Keratinocyte (primary cell): ENCODE results near the gene C2orf72. TPM values are rescaled to one million over a fixed set of nuclear protein-coding genes. Genes with fewer than 3 reads are reported as not detected.

ENCODE experiments used
- DNase-seq: peaks from one replicate; pipeline ENCODE4 v3.0.0-alpha.2; 2011; ENCODE audit warnings: low read depth, missing footprints, low spot score
- FAIRE-seq: peaks from 2 replicates; lab custom pipeline; 2011; peaks lifted over from hg19 to GRCh38; lab: Jason Lieb, UNC
- H2AFZ ChIP-seq: 2 replicates; pipeline ENCODE4 v1.6.0; 2012; ENCODE audit warnings: low read length, control low read depth, inconsistent platforms; ENCODE audit not compliant: control insufficient read depth
- H3K27ac ChIP-seq: 2 replicates; pipeline ENCODE4 v1.5.1; 2011; ENCODE audit warnings: low read length; ENCODE audit not compliant: control insufficient read depth, insufficient read depth
- H3K27me3 ChIP-seq: 3 replicates; pipeline ENCODE4 v1.6.0; 2011; ENCODE audit warnings: low read length; ENCODE audit not compliant: control insufficient read depth, insufficient read depth; ENCODE audit errors: extremely low read depth
- H3K36me3 ChIP-seq, 2 experiments: 2 replicates in 1 of 2; 3 replicates in 1 of 2; pipeline ENCODE4 v1.5.1; 2011; ENCODE audit warnings: low read length in 2 of 2, mild to moderate bottlenecking in 1 of 2; ENCODE audit not compliant: control insufficient read depth in 2 of 2, insufficient read depth in 2 of 2; ENCODE audit errors: extremely low read depth in 1 of 2
- H3K4me1 ChIP-seq: 3 replicates; pipeline ENCODE4 v1.5.1; 2011; ENCODE audit warnings: low read length; ENCODE audit not compliant: control insufficient read depth, insufficient read depth; ENCODE audit errors: extremely low read depth
- H3K4me2 ChIP-seq: 3 replicates; pipeline ENCODE4 v1.6.0; 2011; ENCODE audit warnings: low read depth, low read length; ENCODE audit not compliant: control insufficient read depth, insufficient read depth; ENCODE audit errors: extremely low read depth
- H3K4me3 ChIP-seq, 3 experiments: fragments of 200-600 bp in 1 of 3; sonication (generic) in 1 of 3; 2 replicates in 2 of 3; 3 replicates in 1 of 3; pipeline ENCODE4 v1.5.1; 2011 to 2016; ENCODE audit warnings: low read length in 3 of 3, mild to moderate bottlenecking in 3 of 3, control low read depth in 2 of 3, inconsistent platforms in 1 of 3, low read depth in 1 of 3, mixed read lengths in 1 of 3, mixed run types in 1 of 3, moderate library complexity in 1 of 3; ENCODE audit not compliant: control insufficient read depth in 2 of 3, insufficient read depth in 2 of 3; ENCODE audit errors: extremely low read depth in 1 of 3
- H3K79me2 ChIP-seq: 2 replicates; pipeline ENCODE4 v1.6.0; 2012; ENCODE audit warnings: low read length; ENCODE audit not compliant: control insufficient read depth, insufficient read depth
- H3K9ac ChIP-seq: 3 replicates; pipeline ENCODE4 v1.6.0; 2011; ENCODE audit warnings: low read length; ENCODE audit not compliant: control insufficient read depth, insufficient read depth; ENCODE audit errors: extremely low read depth
- H3K9me1 ChIP-seq: 3 replicates; pipeline ENCODE4 v1.6.0; 2011; ENCODE audit warnings: low read length; ENCODE audit not compliant: control insufficient read depth, insufficient read depth; ENCODE audit errors: extremely low read depth
- H3K9me3 ChIP-seq: 2 replicates; pipeline ENCODE4 v1.5.1; 2012; ENCODE audit warnings: low read depth, low read length; ENCODE audit not compliant: control insufficient read depth
- H4K20me1 ChIP-seq: 3 replicates; pipeline ENCODE4 v1.6.0; 2011; ENCODE audit warnings: low read length; ENCODE audit not compliant: control insufficient read depth, insufficient read depth; ENCODE audit errors: extremely low read depth
- CTCF ChIP-seq, 3 experiments: IDR thresholded peaks in 1 of 3; conservative IDR thresholded peaks in 1 of 3; optimal IDR thresholded peaks in 1 of 3; 2 replicates in 2 of 3; 3 replicates in 1 of 3; pipeline versions ENCODE3 to v1.5.1; 2011; ENCODE audit warnings: low read length in 3 of 3, mild to moderate bottlenecking in 3 of 3, moderate library complexity in 2 of 3, control low read depth in 1 of 3, inconsistent platforms in 1 of 3; ENCODE audit not compliant: insufficient read depth in 2 of 3; ENCODE audit errors: extremely low read depth in 1 of 3
- EZH2 ChIP-seq: IDR thresholded peaks from one replicate; pipeline ENCODE4 v1.6.1; 2012; ENCODE audit warnings: inconsistent platforms, mild to moderate bottlenecking, low read length, moderate library complexity
- dilution Hi-C: fragments of 300-500 bp; cut with MboI; formaldehyde crosslinking; loops from one replicate; pipeline ENCODE4 v1.7.0; 2020; ENCODE audit warnings: low sequenced_read_pairs; ENCODE audit not compliant: extremely low pct_ligation_motif_present
- polyA plus RNA-seq, 5 experiments: library from polyadenylated mRNA; depleted of rRNA in 3 of 5; stranded (reverse) in 3 of 5; stranded (forward) in 1 of 5; unstranded in 1 of 5; fragments of >200 nt; gene quantifications; 1 replicate in 1 of 5; 2 replicates in 3 of 5; 3 replicates in 1 of 5; pipeline versions ENCODE4 v1.2.1 to v1.2.3, GENCODE V29; 2011 to 2012; ENCODE audit warnings: missing spikeins in 2 of 5, low read depth in 1 of 5, low replicate concordance in 1 of 5

The C2orf72 gene
- polyA plus RNA-seq, 1 donor (not counting 4 experiments of a cell fraction or from before 2014, with no cell fraction given), result not detected

GRCh38 chr2:231052494-231053451, 15.4 kb downstream of the C2orf72 start:
- H3K4me3 ChIP-seq, result peak overlapping the region; percentile 31 to 75 (median 74)
- H3K4me2 ChIP-seq, result peak overlapping the region; percentile 89
- DNase-seq, result no peak
- H3K9me3 ChIP-seq, result no peaks in the 10 kb centered on the region
- H3K27me3 ChIP-seq, result peaks cover 13% of the 10 kb centered on the region
- no peak for FAIRE-seq
- H3K27ac ChIP-seq, result no peak overlapping the region
- peaks cover 7% of the 10 kb centered on the region for H3K4me1 ChIP-seq
- peak overlapping the region; percentile 94 for H2AFZ ChIP-seq
- TF ChIP-seq CTCF (optimal IDR thresholded peaks at IDR 0.05 in 1 of 3, IDR thresholded peaks at IDR 0.05 in 1 of 3, conservative IDR thresholded peaks at IDR 0.05 in 1 of 3; ENCODE audit: extremely low read depth in 1 of 3, insufficient read depth in 2 of 3, low read length in 3 of 3), result peak; percentile 72 to 97 (median 88)
- no peak for TF ChIP-seq EZH2
- H3K36me3 ChIP-seq, result no peaks in the 10 kb centered on the region
- dilution Hi-C loops, result no loop called here
- H3K79me2 ChIP-seq, result peaks cover 11% of the 10 kb centered on the region
- no peaks in the 10 kb centered on the region for H4K20me1 ChIP-seq
- peak overlapping the region; percentile 50 for H3K9ac ChIP-seq
- H3K9me1 ChIP-seq, result no peaks in the 10 kb centered on the region

- H3K9me3 ChIP-seq, result no peaks in the 10 kb centered on the region
- no peak overlapping the region for H3K4me3 ChIP-seq
- no peak overlapping the region for H3K27ac ChIP-seq
- no peak for DNase-seq
- no peaks in the 10 kb centered on the region for H3K36me3 ChIP-seq
- TF ChIP-seq EZH2, result no peak
- TF ChIP-seq CTCF (optimal IDR thresholded peaks at IDR 0.05 in 1 of 3, IDR thresholded peaks at IDR 0.05 in 1 of 3, conservative IDR thresholded peaks at IDR 0.05 in 1 of 3; ENCODE audit: extremely low read depth in 1 of 3, insufficient read depth in 2 of 3, low read length in 3 of 3), result no peak
- H4K20me1 ChIP-seq, result no peaks in the 10 kb centered on the region
- peaks cover 21% of the 10 kb centered on the region for H3K79me2 ChIP-seq
- H3K9me1 ChIP-seq, result no peaks in the 10 kb centered on the region
- peaks cover 6% of the 10 kb centered on the region for H3K27me3 ChIP-seq
- peaks cover 17% of the 10 kb centered on the region for H3K4me1 ChIP-seq
- dilution Hi-C loops, result no loop called here
- FAIRE-seq, result no peak
- H3K9ac ChIP-seq, result no peak overlapping the region
- H2AFZ ChIP-seq, result no peak overlapping the region
- H3K4me2 ChIP-seq, result no peak overlapping the region
Measured at GRCh38 chr2:231053846-231054245, 16.5 kb downstream of the C2orf72 start.
